ENCODE results near the gene DPP6.

- TF ChIP-seq GATA1 (IDR thresholded peaks at IDR 0.05; ENCODE audit: low read depth, low read length) (no peak), POLR2A (IDR thresholded peaks at IDR 0.05; ENCODE audit: low read length) (no peak)
These were observed 250.2 kb downstream of the DPP6 start for GRCh38 chr7:154302380-154302779.
